GM19023 (cell line): ENCODE data around the gene SYNPO2.

Experiments used
- ATAC-seq: cut with Tn5 transposase; IDR thresholded peaks from one replicate; pipeline ENCODE4 v1.9.1; 2021; ENCODE audit warnings: mild to moderate bottlenecking, moderate library complexity; ENCODE audit not compliant: unreplicated experiment

Gene SYNPO2

GRCh38 chr4:118881512-118882146, 7.0 kb upstream of the SYNPO2 start:
- no peak for ATAC-seq

- ATAC-seq = no peak
Measured at GRCh38 chr4:118883861-118884260, 4.8 kb upstream of the SYNPO2 start.

- ATAC-seq = no peak
Measured at GRCh38 chr4:118884716-118885115, 3.9 kb upstream of the SYNPO2 start.

- ATAC-seq = no peak
Measured at GRCh38 chr4:118889312-118889691, 648 bp downstream of the SYNPO2 start.

- no peak for ATAC-seq
Measured at GRCh38 chr4:118894034-118894433, 5.4 kb downstream of the SYNPO2 start.

- ATAC-seq = no peak
Measured at GRCh38 chr4:118898221-118898620, 9.6 kb downstream of the SYNPO2 start.

- no peak for ATAC-seq
Measured at GRCh38 chr4:118898684-118899138, 10.1 kb downstream of the SYNPO2 start.

- no peak for ATAC-seq
Measured at GRCh38 chr4:118904418-118904817, 15.8 kb downstream of the SYNPO2 start.

- ATAC-seq = no peak
Measured at GRCh38 chr4:118904935-118905334, 16.3 kb downstream of the SYNPO2 start.

- no peak for ATAC-seq
Measured at GRCh38 chr4:118905566-118905965, 16.9 kb downstream of the SYNPO2 start.

- no peak for ATAC-seq
Measured at GRCh38 chr4:118909173-118909956, 20.7 kb downstream of the SYNPO2 start.

GRCh38 chr4:118910221-118910620, 21.6 kb downstream of the SYNPO2 start:
- ATAC-seq = no peak

GRCh38 chr4:118911238-118911703, 22.6 kb downstream of the SYNPO2 start:
- no peak for ATAC-seq

- ATAC-seq = no peak
Measured at GRCh38 chr4:118915468-118915867, 26.8 kb downstream of the SYNPO2 start.

- ATAC-seq = no peak
Measured at GRCh38 chr4:118916691-118917289, 28.1 kb downstream of the SYNPO2 start.

- ATAC-seq = no peak
Measured at GRCh38 chr4:118917582-118917981, 28.9 kb downstream of the SYNPO2 start.

GRCh38 chr4:118918388-118918787, 29.7 kb downstream of the SYNPO2 start:
- ATAC-seq = no peak

GRCh38 chr4:118920247-118920646, 31.6 kb downstream of the SYNPO2 start:
- ATAC-seq = no peak

GRCh38 chr4:118921786-118922185, 33.1 kb downstream of the SYNPO2 start:
- no peak for ATAC-seq

- no peak for ATAC-seq
Measured at GRCh38 chr4:118923891-118924290, 35.2 kb downstream of the SYNPO2 start.

- no peak for ATAC-seq
Measured at GRCh38 chr4:118927974-118928373, 39.3 kb downstream of the SYNPO2 start.

- no peak for ATAC-seq
Measured at GRCh38 chr4:118930255-118930654, 41.6 kb downstream of the SYNPO2 start.
